ENCODE results near the gene ITPK1.
A peak's percentile ranks its signal among the peaks of the same experiment; 100 is the strongest.

The ITPK1 gene

DNA sequence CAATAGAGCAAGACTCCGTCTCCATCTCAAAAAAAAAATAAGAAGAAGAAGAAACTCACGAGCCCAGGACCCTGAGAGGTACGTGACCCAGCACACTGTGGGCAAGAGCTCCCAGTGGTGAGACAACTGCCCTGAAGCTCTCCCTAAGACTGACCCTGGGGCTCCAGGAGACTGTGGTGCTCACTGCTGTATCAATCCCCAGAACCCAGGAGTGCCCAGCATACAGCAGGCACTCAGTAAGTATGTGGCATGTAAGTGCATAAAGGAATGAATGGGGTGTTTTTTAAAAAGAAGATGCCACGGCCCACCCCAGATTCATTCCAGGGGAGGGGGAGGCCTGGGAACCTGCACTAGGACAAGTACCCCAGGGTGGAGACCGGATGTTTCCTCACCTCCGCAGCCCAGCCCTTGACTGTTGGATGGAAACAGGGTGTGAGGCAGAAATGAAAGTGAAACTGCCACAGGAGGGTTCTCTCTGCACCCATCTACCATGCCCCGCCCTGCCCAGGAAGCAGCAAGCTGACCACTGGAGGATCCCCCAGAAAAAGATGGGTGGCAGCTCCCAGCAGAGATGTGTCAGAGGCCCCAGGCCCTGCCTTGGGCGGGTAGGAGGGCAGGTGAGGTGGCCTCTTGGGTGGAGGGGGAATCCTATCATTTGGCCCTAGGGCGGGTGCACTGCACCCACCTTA, 12.2 kb downstream of the ITPK1 start:
- DNase-seq, result peak; percentile 58

DNA sequence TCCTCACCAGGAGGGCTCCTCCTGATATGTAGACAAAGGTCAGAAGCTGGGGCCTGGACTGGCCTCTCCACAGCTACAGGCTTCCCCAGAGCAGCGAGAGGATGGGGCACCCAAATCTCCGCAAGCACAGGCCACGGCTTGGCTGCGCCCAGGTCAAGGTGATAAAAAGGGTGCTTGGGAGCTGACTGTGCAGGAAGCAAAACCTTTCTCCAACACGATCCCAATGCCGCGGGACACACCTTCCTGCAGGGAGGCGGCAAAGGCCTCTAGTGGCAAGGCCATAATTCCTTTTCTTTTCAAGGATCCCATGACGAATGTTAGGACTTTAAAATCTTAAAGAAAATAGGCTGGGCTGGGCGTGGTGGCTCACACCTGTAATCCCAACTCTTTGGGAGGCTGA, 13.6 kb downstream of the ITPK1 start:
- no peak for DNase-seq

DNA sequence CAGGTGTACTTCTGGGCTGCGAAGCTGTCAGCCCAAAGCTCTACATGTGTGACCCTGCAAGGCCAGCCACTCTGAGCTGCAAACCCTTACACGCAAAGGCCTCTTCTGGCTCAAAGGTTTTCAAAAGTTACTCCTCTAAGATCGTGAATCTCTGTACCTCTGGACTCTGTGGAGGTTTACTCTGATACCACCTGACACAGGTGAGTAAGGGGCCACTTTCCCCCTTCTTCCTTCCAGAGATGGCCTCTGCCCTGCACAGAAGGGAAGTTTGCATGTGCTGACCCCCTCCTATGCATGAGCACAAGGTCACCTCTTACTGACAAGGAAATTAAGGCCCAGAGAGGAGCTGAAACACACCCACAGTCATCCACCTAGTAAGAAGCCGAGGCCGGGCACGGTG, 14.5 kb downstream of the ITPK1 start:
- DNase-seq, result no peak

DNA sequence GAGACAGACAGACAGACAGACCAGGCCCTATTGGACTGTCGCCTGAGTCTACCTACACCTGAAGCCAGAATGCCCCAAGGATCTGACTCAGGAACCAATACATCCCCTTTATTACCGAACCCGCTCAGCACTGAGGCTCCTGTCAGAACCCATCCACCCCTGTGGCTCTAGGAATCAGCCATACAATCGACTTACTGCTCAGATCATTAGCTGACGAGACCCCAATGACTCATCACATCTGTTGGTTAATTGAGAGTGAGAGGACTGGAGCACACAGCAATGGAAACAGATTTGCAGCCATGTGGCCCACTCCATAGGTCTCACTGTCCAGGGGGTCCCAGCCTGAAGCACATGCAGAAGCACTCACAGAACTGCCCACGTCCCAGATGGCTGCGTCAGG, 15.2 kb downstream of the ITPK1 start:
- DNase-seq, result no peak

DNA sequence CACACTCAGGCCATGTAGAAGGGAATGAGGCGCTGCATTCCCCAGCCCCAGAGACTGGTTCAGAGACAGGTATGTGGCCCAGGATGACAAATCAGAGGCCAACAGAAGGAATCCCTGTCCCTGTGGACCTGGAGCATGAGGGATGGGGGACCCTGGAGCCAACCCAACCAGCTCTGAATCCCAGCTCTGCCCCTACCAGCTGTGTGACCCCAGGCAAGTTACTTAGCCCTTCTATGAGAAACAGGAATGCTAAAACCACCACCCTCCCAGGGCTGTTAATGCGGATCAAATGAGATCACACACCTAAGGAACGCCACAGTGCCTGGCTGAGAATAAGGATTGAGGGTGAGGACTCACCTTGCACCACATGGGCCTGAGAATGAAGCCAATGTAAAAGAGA, 15.6 kb downstream of the ITPK1 start:
- no peak for DNase-seq

DNA sequence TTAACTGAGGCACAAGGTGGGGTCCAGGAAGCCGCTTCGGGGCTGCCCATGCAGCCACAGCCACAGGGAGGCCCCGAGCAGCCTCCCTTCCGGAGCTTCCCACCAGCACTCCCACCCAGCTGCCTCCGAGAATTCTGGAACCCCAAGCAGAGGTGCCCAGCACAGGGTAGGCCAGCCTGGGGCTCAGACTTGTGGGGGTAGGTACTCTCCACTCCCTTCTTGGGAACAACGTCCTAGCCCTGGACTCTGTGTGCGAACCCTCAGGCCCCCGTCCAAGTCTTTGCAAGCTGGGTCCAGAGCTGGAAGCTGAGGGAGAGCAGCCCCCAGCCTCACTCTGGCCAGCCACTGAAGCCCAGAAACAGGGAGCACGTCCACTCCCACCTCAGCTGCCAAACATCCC, 16.1 kb downstream of the ITPK1 start:
- no peak for DNase-seq

DNA sequence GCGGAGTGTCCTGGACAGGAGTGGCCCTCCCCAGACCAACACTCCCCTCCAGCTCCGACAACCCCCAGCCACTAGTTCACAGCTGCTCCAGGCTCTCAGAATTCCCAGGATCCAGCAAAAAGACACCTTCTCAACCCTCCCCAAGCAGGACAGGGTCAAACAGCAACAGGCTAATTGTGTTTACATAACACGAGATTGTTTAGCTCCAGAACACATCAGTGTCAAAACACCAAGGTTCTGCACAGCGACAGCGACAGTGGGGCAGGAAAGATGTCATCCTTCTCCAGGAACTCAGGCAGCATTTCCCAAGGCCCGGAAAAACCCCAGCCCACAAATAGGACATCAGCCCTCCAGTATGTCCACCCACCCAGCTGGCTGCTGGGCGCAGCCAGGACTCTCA, 16.5 kb downstream of the ITPK1 start:
- DNase-seq, result no peak

DNA sequence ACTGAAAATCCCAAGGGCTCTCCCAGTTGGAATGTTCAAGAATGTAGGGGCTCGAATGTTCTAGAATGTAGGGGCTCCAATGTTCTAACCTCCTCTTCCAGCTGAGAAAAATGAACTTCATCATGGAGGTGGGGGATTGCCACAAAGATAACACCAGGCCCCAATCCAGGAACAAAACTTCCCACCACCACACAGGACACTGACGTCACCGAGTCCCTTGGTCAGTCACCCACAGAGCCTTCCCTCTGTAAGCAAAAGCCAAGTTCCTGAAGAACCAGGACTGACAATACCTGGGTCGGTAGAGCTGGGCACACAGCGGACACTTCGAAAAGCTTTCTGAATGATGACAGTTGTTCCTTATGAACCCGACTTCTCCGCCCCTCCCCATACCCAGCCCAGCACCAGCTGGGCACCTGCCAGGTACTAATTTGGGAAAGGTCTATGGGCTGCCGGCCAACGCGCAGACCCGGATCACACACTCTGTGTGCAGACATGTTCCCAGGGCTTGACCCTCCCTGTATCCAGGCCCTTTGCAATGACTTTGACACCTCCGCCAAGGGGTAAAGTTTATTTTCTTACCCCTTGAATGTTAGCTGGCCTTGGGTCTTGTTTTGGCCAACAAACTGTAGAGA, 18.9 kb downstream of the ITPK1 start:
- no peak for DNase-seq

DNA sequence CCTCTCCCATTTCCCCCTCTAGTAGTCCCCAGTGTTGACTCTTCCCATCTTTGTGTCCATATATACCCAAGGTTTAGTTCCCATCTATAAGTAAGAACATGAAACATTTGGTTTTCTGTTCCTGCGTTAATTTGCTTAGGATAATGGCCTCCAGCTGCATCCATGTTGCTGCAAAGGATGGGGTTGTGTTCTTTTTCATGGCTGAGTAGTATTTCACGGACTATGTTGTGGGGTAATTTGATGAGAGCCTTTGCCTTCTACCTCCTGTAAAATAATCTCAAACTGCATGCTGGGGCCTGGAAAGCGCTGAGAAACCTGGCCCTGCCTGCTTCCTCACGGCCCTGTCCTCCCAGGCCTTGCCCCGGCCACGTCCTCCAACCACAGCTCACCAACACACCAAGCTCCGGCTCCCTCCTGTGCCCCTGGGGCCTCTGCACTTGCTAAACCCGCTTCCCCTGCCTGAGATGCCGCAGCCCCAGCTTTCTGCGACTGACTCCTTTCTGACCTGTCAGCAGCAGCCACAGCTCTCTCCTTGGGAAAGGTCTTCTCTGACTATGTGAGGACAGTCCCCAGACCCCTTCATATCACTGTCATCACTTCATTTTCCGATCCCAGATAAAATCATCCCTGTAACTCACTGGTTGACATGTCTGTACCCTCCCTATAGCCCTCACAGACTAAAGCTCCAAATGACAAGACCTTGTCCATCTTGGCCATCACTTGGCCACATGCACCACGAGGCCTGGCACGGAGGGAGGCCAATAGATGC, 19.8 kb downstream of the ITPK1 start:
- DNase-seq, result no peak

DNA sequence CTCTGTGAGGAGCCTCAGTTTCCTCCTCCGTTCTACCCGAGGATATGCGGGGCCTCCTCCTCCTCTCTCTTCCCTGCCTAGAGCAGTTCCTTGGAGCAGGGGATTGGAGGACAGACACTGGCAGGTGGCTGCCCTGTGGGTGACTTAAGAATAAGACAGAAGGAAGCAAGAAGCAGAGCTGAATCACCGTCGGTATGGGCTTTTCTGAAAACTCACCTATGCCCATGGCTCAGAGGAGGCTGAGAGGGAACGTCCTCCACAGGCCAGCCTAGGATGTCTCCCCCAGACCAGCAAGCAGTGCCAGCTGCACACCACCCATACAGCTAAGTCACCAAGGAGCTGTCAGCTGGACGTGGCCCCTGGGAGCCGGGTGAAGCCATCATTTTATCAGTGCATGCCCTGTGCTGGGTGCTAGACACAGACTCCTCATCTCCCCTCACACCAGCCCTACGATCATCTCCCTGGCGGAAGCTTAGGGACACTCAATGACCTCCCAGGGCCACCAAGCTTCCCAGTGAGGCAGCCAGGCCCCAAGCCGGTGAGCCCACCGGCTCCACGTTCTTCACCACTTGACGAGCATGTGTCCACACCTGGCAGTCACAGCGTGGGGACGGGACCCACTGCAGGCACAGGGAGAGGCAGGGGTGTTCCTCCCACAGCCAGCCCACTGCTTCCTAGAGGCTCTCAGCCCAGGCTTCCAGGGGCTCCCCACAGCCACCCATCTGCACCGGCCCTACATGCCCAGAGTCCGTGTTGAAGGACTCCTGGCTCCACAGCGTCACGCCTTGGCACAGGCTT, 21.4 kb downstream of the ITPK1 start:
- DNase-seq, result no peak

DNA sequence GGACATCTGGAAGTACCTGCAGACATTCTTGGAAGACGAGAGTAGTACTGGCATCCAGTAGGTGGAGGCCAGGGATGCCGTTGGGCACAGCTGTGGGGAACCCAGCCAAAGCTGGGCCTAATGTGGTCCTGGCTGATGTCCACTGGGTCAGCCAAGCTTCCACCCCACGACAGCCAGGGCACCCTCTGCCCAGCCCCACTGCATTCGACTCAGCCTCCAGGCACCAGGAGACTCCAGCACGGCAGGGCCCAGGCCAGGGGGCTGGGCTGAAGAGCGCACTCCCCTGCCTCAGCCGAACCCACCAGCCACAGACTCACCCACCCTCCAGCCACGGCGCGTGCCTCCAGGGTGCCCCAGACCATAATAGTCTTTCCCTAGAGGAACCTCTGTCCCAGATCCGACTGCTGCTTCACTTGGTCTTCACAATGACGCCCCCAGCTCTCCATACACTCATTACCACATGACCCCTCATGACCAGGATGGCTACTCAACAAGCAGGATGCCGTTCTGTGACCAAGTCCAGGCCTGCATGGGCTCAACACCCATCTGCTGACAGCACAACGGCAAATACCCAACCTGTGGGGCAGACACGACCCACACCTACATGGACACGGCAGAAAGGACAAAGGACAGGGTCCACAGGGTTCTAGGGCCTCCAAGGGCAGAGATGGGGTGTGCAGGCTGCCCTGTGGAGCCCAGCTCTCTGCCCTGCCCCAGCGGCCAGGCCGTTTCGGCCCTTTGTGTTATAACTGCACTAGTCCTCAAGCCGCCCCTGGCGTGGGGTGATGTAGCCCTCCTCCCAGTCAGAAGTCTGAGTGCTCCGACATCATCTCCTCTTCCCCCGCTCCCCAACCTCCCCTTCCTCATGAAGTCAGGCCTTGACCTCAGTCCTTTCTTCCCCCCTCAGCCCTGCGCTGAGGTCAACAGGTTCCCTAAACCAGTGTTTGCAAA, 22.8 kb downstream of the ITPK1 start:
- no peak for DNase-seq

DNA sequence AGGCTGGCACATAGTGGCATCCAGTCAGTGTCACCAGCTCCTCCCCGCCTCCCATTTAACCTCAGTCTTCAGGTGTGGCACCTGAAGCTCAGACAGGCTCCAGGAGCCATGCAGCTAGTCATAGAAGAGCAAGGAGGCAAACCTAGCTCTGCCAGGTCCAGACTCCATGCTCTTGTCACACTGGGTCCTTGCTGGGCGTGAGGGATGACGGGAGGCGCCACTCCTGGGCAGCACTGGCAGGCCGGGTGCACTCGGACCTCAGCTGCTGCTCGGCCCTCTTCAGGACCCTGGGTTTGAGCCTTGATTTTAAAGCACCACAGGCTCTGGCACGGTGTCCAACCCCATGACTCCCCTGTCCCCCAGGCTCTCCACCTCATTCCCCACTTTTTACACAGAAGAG, 24.1 kb downstream of the ITPK1 start:
- no peak for DNase-seq

DNA sequence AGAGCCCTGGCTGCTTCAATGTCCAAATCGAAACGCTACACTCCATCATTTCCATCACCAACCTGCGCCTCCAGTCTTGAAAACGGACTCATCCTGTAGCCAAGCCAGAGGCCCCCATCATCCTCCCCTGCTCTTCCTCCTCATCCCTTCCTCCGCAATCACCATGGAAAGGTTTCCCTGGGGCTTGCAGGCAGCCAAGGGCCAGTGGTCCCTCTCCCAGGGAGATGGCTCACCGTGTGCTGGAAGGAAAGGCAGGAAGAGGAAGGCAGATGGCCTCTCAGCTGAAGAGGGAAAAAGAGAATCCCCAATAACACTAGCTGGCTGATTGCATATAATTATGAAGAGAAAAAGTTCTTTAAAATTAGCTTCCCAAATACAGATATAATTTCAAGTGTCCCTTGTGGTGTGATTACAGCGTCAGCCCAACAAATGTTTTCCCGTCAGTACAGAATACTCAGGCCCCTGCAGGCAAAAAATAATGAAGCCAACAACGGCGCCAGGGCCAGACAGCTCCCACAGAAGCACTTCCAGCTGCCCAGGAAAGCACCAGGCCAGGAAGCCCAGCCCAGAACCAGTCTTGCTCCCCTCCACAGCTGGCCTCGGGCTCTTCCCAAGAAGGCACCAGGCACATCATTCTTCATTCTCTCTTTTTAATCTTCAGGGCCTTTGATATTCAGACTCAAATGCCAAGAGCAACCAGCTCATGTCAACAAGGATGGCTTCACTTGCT, 24.7 kb downstream of the ITPK1 start:
- no peak for DNase-seq

DNA sequence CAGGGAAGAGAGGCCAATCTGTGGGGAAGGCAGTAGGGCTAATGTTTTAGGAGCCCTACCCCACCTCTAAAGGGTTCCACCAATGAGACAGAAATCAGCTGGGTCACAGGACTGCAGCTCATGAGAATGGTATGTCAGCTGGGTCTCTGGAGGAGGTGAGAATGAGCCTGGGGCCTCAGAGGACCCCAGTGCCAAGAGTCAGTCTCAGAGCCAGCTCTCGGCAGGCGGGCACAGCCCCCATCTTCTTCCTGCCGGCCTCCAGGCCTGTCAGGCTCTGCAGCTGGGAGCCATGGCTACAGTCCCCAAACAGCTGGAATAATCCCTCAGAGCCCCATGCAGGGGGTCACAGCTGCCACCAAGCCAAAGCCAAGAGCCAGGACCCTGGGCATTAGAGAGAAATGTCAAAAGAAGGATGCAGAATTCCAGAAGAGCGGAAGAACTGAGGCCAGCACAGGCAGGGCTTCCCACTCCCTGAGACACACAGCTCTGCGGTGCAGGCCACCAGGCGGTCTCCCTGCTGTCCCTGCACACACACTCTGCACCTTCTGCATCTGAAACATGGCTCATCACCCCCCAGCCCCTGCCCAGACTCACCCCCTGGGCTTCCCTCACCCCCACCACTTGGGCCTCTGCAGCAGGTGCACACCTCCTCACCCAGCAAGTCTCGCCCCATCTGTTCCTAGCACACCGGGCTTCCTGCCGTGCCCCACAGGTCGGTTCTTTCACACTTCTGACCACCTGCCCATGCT, 26.0 kb downstream of the ITPK1 start:
- no peak for DNase-seq

DNA sequence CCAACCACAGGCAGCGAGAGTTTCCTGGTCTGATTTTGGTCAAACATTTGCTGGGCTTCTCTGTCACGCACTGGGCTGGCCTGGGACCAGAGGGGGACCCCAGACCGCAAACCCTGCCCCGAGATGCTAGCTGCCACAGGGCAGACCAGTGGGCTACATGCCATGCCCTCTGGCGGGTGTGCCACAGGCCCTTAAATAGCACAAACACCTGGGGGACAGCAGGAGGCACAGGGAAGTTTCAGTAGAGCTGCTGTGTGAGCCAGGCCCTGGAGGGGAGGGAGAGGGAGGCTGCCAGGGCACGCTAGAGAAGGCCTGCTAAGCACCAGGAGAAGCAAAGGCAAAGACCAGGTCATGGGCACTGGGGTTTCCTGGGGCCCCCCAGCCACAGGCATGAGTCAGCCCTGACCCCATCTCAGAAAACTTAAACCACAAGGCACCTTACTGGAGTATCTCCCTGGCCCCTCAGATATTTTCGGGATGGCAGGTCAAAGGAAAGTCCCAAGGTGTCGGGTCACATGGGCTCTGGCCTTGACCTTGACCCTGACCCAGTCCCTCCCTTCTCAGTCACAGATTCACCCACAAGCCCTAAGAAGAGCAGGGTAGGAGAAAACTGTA, 29.2 kb downstream of the ITPK1 start:
- no peak for DNase-seq

DNA sequence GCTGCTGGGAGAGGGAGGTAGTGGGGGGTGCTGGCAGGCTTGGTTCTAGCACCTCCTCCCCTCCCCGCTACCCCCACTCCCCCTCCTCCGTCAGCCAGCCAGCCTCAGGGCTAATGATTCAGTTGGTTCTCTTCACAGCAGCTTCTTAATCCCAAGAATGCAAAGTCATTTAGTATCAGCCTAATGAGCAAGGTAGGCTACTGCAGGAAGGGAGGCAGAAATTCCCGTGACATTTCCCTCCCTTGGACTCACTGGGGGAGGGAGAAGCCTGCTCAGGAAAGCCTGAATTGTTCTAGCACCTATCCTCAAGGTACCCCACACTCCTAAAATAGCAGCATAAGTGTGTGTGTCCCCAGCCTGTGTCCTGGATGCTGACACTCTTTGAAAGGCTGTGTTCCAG, 29.8 kb downstream of the ITPK1 start:
- DNase-seq, result no peak

DNA sequence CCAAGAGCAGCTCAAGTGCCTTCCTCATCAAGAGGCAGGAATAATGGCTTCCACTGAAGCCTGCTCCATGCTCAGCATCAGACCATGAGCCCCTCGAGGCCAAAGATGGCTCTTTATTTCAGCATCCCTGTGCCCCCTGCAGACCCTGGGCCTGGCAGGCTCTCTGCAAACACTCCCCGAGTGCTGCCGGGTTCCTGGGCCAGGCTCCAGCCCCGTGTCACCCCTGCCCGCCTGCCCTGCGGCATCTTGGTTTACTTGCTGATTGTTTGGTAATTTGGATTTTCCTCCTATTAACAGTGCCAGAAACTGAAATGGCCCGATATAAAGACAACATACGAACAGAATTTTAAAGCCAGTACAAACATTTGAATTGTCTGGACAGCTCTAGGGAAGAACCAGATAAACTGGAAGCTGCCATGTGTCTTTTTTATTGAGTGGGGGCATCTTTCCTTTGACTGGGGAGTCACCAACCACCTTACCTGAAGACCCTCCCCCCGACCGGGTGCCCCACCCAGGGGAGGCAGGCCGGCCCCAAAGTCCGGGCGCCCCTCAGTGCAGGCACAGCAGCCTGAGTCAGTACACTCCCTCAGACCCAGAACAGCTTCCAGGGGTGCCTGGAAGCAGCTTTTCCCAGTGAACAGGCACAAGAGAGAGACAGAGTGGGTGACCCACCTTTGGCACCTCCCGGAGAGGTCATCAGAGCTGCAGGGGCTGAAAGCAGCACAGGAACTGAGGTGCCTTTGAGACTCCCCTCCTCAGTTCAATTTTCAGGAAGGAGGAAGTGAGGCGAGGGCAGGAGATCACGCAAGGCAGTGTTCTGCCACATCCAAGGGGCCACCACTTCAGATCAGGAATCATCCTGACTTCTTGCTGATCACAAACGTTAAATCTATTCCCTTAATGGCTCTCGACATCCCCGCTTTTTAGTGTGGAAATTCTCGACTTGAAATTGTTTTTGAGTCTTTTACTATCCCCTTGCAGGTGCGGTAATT, 30.6 kb downstream of the ITPK1 start:
- no peak for DNase-seq

DNA sequence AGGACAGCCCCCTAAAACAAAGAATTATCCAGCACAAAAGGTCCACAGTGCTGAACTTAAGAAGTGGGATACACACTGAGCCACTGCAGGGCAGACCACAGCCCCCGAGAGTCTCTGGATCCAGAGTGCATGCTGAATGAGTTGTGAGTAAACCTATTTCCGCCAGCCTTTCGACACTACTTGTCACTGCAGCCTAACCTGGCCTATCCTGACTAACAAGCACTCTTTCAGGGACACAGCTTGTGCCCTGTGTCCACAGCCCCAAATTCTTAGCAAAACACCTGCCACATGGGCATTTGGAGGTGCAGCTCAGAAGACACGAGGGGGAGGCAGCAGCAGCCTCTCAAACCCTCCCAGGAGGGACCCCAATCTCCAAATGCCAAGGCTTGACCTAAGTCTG, 31.3 kb downstream of the ITPK1 start:
- DNase-seq, result no peak

DNA sequence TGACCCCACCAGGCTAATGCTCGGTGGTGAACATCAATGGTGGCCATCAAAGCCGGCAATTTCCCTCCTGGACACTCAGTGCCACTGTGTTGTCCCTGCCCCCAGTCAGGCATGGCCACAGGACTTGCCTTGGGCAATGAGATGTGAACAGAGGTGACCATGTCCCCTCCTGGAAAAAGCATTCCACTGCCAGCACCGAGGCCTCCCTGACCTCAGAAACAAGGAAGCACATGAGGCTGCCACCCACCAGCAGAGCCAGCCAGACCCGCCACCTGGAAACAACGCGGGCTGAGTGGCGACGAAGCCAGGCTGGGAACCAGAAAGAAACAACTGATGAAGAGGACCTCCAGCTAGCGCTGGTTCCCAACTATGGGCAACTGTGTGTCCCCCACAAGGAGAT, 31.8 kb downstream of the ITPK1 start:
- no peak for DNase-seq
